H1 (cell line): ENCODE measurements around the gene ADD1. TPM values are rescaled to one million over a fixed set of nuclear protein-coding genes. Genes with fewer than 3 reads are reported as not detected.

Experiments
- CTCF ChIA-PET: fragments of 300-600 bp; sonication (Branson Sonifier 250); formaldehyde crosslinking; loops from one replicate; lab custom pipeline; 2021; ENCODE audit not compliant: partially characterized antibody; lab: Charles Lee
- POLR2A ChIA-PET: fragments of 300-600 bp; sonication (Branson Sonifier 250); formaldehyde crosslinking; loops from one replicate; lab custom pipeline; 2021; ENCODE audit warnings: inconsistent platforms; ENCODE audit not compliant: partially characterized antibody; lab: Charles Lee
- DNase-seq, 2 experiments: peaks; one replicate each; pipeline versions ENCODE4 v3.0.0 to v3.0.0-alpha.2; 2010 to 2022; ENCODE audit warnings: low spot score in 2 of 2, low read depth in 1 of 2, mixed read lengths in 1 of 2
- FAIRE-seq: peaks from 2 replicates; lab custom pipeline; 2011; peaks lifted over from hg19 to GRCh38; lab: Jason Lieb, UNC
- H2AFZ ChIP-seq: 2 replicates; pipeline ENCODE4 v1.8.1; 2012; ENCODE audit warnings: low read length, inconsistent platforms
- H2AK5ac ChIP-seq: 2 replicates; pipeline ENCODE4 v1.6.1; 2013; ENCODE audit warnings: low read depth, low read length
- H2BK120ac ChIP-seq: replicated peaks from 2 replicates; pipeline ENCODE3; 2013; ENCODE audit warnings: low read depth, low read length, inconsistent platforms
- H2BK12ac ChIP-seq: 2 replicates; pipeline ENCODE4 v1.6.1; 2013; ENCODE audit warnings: low read depth, low read length
- H2BK15ac ChIP-seq: 2 replicates; pipeline ENCODE4 v1.6.1; 2013; ENCODE audit warnings: low read length
- H2BK20ac ChIP-seq: 2 replicates; pipeline ENCODE4 v1.6.1; 2013; ENCODE audit warnings: low read length
- H2BK5ac ChIP-seq: 2 replicates; pipeline ENCODE4 v1.6.1; 2013; ENCODE audit warnings: low read depth, low read length
- H3K14ac ChIP-seq: 2 replicates; pipeline ENCODE4 v1.6.1; 2013; ENCODE audit warnings: inconsistent platforms; ENCODE audit not compliant: insufficient read length
- H3K18ac ChIP-seq: 2 replicates; pipeline ENCODE4 v1.6.1; 2013; ENCODE audit warnings: low read length; ENCODE audit errors: extremely low read depth
- H3K23ac ChIP-seq: 2 replicates; pipeline ENCODE4 v1.6.1; 2013; ENCODE audit warnings: inconsistent platforms; ENCODE audit not compliant: insufficient read length
- H3K23me2 ChIP-seq: 2 replicates; pipeline ENCODE4 v1.6.1; 2013; ENCODE audit warnings: low read depth, low read length
- H3K27ac ChIP-seq: 2 replicates; pipeline ENCODE4 v1.6.1; 2011; ENCODE audit warnings: low read depth, low read length, inconsistent platforms
- H3K27me3 ChIP-seq, 4 experiments: replicated peaks in 1 of 4; 1 replicate in 1 of 4; 2 replicates in 3 of 4; pipeline versions ENCODE4 v1.6.1 to v1.8.1; 2011 to 2013; ENCODE audit warnings: low read length in 3 of 4, mild to moderate bottlenecking in 3 of 4, inconsistent platforms in 2 of 4, mixed read lengths in 2 of 4, moderate library complexity in 1 of 4; ENCODE audit not compliant: control insufficient read depth in 3 of 4, insufficient read depth in 3 of 4; ENCODE audit errors: extremely low read depth in 1 of 4
- H3K36me3 ChIP-seq, 4 experiments: 2 replicates each; pipeline versions ENCODE4 v1.6.1 to v1.8.1; 2011 to 2013; ENCODE audit warnings: mild to moderate bottlenecking in 4 of 4, low read length in 3 of 4, moderate library complexity in 2 of 4, control low read depth in 1 of 4, inconsistent platforms in 1 of 4; ENCODE audit not compliant: insufficient read depth in 4 of 4, control insufficient read depth in 2 of 4
- H3K4ac ChIP-seq: replicated peaks from 2 replicates; pipeline ENCODE3; 2013; ENCODE audit warnings: low read length, low read depth, mixed read lengths, inconsistent platforms; ENCODE audit not compliant: insufficient read length
- H3K4me1 ChIP-seq, 4 experiments: replicated peaks in 1 of 4; 1 replicate in 1 of 4; 2 replicates in 3 of 4; pipeline versions ENCODE4 v1.6.1 to v1.8.1; 2011 to 2013; ENCODE audit warnings: low read length in 3 of 4, inconsistent platforms in 2 of 4, mixed read lengths in 1 of 4; ENCODE audit not compliant: insufficient read depth in 4 of 4, control insufficient read depth in 3 of 4
- H3K4me2 ChIP-seq, 2 experiments: 2 replicates each; pipeline versions ENCODE4 v1.6.1 to v1.8.1; 2011 to 2013; ENCODE audit warnings: low read depth in 2 of 2, low read length in 2 of 2, control low read depth in 1 of 2, inconsistent platforms in 1 of 2, mild to moderate bottlenecking in 1 of 2; ENCODE audit not compliant: insufficient read depth in 1 of 2
- H3K4me3 ChIP-seq, 4 experiments: fragments of 200-600, 300-600 bp in 1 of 4; sonication (generic), shearing (Covaris generic), sonication (Bioruptor Twin) in 1 of 4; 2 replicates each; pipeline versions ENCODE4 v1.5.1 to v1.8.1; 2011 to 2016; ENCODE audit warnings: low read length in 4 of 4, low read depth in 3 of 4, control low read depth in 2 of 4, inconsistent platforms in 2 of 4, mild to moderate bottlenecking in 2 of 4, mixed read lengths in 1 of 4, moderate library complexity in 1 of 4; ENCODE audit not compliant: insufficient read depth in 2 of 4; ENCODE audit errors: extremely low read depth in 1 of 4
- H3K56ac ChIP-seq: replicated peaks from 2 replicates; pipeline ENCODE3; 2013; ENCODE audit warnings: low read depth, mild to moderate bottlenecking, mixed read lengths, low read length, inconsistent platforms; ENCODE audit not compliant: insufficient read length
- H3K79me1 ChIP-seq: 2 replicates; pipeline ENCODE4 v1.6.1; 2013; ENCODE audit warnings: low read depth, low read length, control low read depth
- H3K79me2 ChIP-seq, 2 experiments: 2 replicates each; pipeline versions ENCODE4 v1.6.1 to v1.8.1; 2012 to 2013; ENCODE audit warnings: low read length in 2 of 2, mild to moderate bottlenecking in 2 of 2, inconsistent platforms in 1 of 2; ENCODE audit not compliant: insufficient read depth in 2 of 2, control insufficient read depth in 1 of 2
- H3K9ac ChIP-seq, 4 experiments: replicated peaks in 1 of 4; 1 replicate in 1 of 4; 2 replicates in 3 of 4; pipeline versions ENCODE4 v1.6.1 to v1.8.1; 2011 to 2013; ENCODE audit warnings: low read depth in 3 of 4, low read length in 3 of 4, control low read depth in 2 of 4, mild to moderate bottlenecking in 2 of 4, moderate library complexity in 2 of 4, inconsistent platforms in 1 of 4; ENCODE audit errors: extremely low read depth in 1 of 4
- H3K9me3 ChIP-seq, 2 experiments: 2 replicates each; pipeline versions ENCODE4 v1.6.1 to v1.8.1; 2012 to 2013; ENCODE audit warnings: mild to moderate bottlenecking in 2 of 2, moderate library complexity in 2 of 2, control low read depth in 1 of 2, inconsistent platforms in 1 of 2, low read depth in 1 of 2, low read length in 1 of 2, mixed read lengths in 1 of 2; ENCODE audit not compliant: insufficient read depth in 2 of 2
- H4K20me1 ChIP-seq, 2 experiments: replicated peaks in 1 of 2; 2 replicates each; pipeline versions ENCODE3 to v1.8.1; 2011 to 2013; ENCODE audit warnings: inconsistent platforms in 2 of 2, low read length in 2 of 2, mild to moderate bottlenecking in 1 of 2; ENCODE audit not compliant: insufficient read depth in 2 of 2, control insufficient read depth in 1 of 2
- H4K5ac ChIP-seq: 2 replicates; pipeline ENCODE4 v1.6.1; 2013; ENCODE audit warnings: low read length, low read depth, mixed read lengths, inconsistent platforms; ENCODE audit not compliant: insufficient read length
- H4K8ac ChIP-seq: 2 replicates; pipeline ENCODE4 v1.8.0; 2013; ENCODE audit warnings: mild to moderate bottlenecking, moderate library complexity, low read length, inconsistent platforms; ENCODE audit not compliant: insufficient read depth; ENCODE audit errors: extremely low read depth
- H4K91ac ChIP-seq: replicated peaks from 2 replicates; pipeline ENCODE3; 2013; ENCODE audit warnings: low read length, mixed read lengths, inconsistent platforms; ENCODE audit not compliant: insufficient read length
- ATF3 ChIP-seq: IDR thresholded peaks from 2 replicates; pipeline ENCODE4 v1.6.1; 2011; ENCODE audit warnings: low read depth, mild to moderate bottlenecking, low read length; ENCODE audit not compliant: insufficient read depth
- CHD2 ChIP-seq: IDR thresholded peaks from 2 replicates; pipeline ENCODE4 v1.6.1; 2012; ENCODE audit warnings: low read length, improper control_type of control experiment
- FOSL1 ChIP-seq: IDR thresholded peaks from 2 replicates; pipeline ENCODE4 v1.6.1; 2011; ENCODE audit warnings: mild to moderate bottlenecking, low read depth, low read length, moderate library complexity; ENCODE audit not compliant: insufficient read depth
- GTF2F1 ChIP-seq: IDR thresholded peaks from 2 replicates; pipeline ENCODE4 v1.6.1; 2012; ENCODE audit warnings: low read depth, low read length, improper control_type of control experiment, borderline replicate concordance
- RBBP5 ChIP-seq: IDR thresholded peaks from 2 replicates; pipeline ENCODE4 v1.7.1; 2012; ENCODE audit warnings: low read depth, mild to moderate bottlenecking, inconsistent platforms, low read length, moderate library complexity, borderline replicate concordance
- SIN3A ChIP-seq, 2 experiments: IDR thresholded peaks in 1 of 2; conservative IDR thresholded peaks in 1 of 2; 2 replicates each; pipeline ENCODE4 v1.6.1; 2011 to 2012; ENCODE audit warnings: low read length in 2 of 2, improper control_type of control experiment in 1 of 2, low read depth in 1 of 2, mild to moderate bottlenecking in 1 of 2
- TAF1 ChIP-seq: IDR thresholded peaks from 2 replicates; pipeline ENCODE4 v1.6.1; 2011; ENCODE audit warnings: mild to moderate bottlenecking, low read depth, low read length
- TCF12 ChIP-seq: IDR thresholded peaks from 2 replicates; pipeline ENCODE4 v1.6.1; 2011; ENCODE audit warnings: low read depth, mild to moderate bottlenecking, low read length
- TEAD4 ChIP-seq: IDR thresholded peaks from 2 replicates; pipeline ENCODE4 v1.6.1; 2012; ENCODE audit warnings: low read depth, low read length, inconsistent platforms, mixed read lengths
- WGBS, 2 experiments: shearing (Covaris generic) in 1 of 2; methylation state at CpG; one replicate each; pipeline versions ENCODE4 v1.1.6 to v1.1.7; 2013 to 2015; ENCODE audit warnings: low lambda C conversion rate in 2 of 2, mixed read lengths in 2 of 2, inconsistent platforms in 1 of 2, low coverage in 1 of 2, missing lambda C conversion rate in 1 of 2; ENCODE audit not compliant: insufficient replicate concordance in 2 of 2, insufficient coverage in 1 of 2, insufficient read length in 1 of 2; ENCODE audit errors: extremely low coverage in 1 of 2, missing lambda C conversion rate in 1 of 2; 5-methylcytosine and 5-hydroxymethylcytosine counted together
- polyA plus RNA-seq, 7 experiments: library from polyadenylated mRNA; depleted of rRNA in 3 of 7; stranded (reverse) in 5 of 7; unstranded in 2 of 7; fragments of >200 nt in 5 of 7; fragments of 200-250 nt in 2 of 7; gene quantifications; 1 replicate in 5 of 7; 2 replicates in 1 of 7; 4 replicates in 1 of 7; pipeline versions ENCODE4 v1.2.1 to v1.2.3, GENCODE V29; 2011 to 2013; ENCODE audit warnings: missing spikeins in 2 of 7, mixed read lengths in 2 of 7
- total RNA-seq: library from RNA; stranded (reverse); fragmentation: NEBNext Ultra II Directional; extraction: Animal tissue kit (Norgen Biotek cat#: 25700); gene quantifications from 2 replicates; pipeline ENCODE4 v1.2.1, GENCODE V29; 2021

ADD1 gene
- total and polyA plus RNA-seq, 2 of the 8 experiments (the other 6 are each of a cell fraction or from before 2014, with no cell fraction given), result 113 to 143 TPM

DNA sequence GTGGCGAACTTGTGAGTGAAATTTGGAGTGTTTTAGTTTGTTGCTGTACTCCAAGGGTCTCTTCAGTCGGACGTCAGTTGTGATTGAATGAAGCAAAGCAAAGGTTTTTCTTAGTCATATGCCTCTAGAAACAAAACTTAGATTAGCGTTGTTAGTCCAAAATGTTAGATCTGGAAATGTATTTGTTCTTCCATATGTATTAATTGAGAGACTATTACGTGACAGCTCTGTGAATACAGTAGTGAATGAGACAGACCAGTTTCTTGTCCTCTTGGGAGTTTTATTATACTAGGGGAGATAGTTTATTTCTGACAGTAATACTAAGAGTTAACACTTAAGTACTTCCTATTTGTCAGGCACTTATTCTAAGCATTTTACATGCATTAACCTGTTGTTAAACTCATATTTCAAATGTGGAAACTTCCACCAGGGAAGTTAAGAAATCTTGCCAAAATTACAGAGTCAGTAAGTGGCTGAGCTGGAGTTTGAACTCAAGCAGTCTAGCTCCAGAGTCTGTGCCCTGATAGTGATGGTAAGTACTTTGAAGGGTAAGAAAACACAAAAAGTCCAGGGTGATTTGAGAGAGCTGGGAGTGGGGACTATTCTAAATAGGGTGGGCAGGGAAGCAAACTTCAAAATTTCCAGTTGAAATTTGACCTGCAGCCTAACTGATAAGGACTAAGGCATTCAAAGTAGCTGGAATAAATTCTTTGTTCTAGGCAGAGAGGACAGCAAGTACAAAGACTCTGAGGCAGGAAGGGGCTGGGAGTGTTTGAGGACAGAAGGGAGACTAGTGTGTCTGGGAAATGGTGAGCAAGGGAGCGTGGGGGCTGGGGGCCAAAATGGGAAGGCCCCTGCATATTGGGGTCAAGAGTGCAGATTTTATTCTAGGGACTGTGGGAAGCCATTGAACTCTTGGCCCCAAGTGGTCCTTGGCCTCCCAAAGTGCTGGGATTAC lies 17.0 kb downstream of the ADD1 start:
- peaks cover 0 to 86% of the 10 kb centered on the region in 2 experiments; a peak in 3 of 4 replicates for H3K79me2 ChIP-seq
- peaks cover 0 to 5% of the 10 kb centered on the region in 2 experiments for H4K20me1 ChIP-seq
- peaks cover 6 to 20% (median 8%) of the 10 kb centered on the region in 4 experiments; a peak in 5 of 7 replicates for H3K4me1 ChIP-seq
- ChIA-PET CTCF (interaction anchor here (1.1 to 3.8 kb wide), 7 partner anchors 11 to 97 kb away, joined by 3 to 19 read pairs (median 5); no protein-coding TSS in a partner anchor), POLR2A (interaction anchor here (1.1 to 1.9 kb wide), 3 partner anchors 13 to 94 kb away, joined by 3 to 6 read pairs (median 4); no protein-coding TSS in a partner anchor)
- H3K56ac ChIP-seq, result no peak overlapping the region
- H4K8ac ChIP-seq, result no peak overlapping the region
- peak overlapping the region in 1 of 2 experiments; percentile 55; a peak in 3 of 4 replicates for H3K4me2 ChIP-seq
- no peaks in the 10 kb centered on the region for H3K23me2 ChIP-seq
- H4K91ac ChIP-seq, result no peak overlapping the region
- H3K18ac ChIP-seq, result 0 out of 2 replicates have a peak overlapping the region, but pooled peaks have one; percentile 5
- H3K27me3 ChIP-seq, result no peaks in the 10 kb centered on the region
- no peak for FAIRE-seq
- H3K36me3 ChIP-seq, result no peaks in the 10 kb centered on the region
- H3K4ac ChIP-seq, result no peak overlapping the region
- peak in 1 of 2 experiments; percentile 42 for DNase-seq
- H3K14ac ChIP-seq, result no peak overlapping the region
- no peak overlapping the region for H2BK5ac ChIP-seq
- no peak overlapping the region for H2BK15ac ChIP-seq
- H2BK120ac ChIP-seq, result no peak overlapping the region
- no peak overlapping the region for H2AK5ac ChIP-seq
- no peak overlapping the region for H3K4me3 ChIP-seq
- H3K9me3 ChIP-seq, result no peaks in the 10 kb centered on the region
- WGBS, 2 experiments, result 70% methylated on average over 6 of the region's 6 CpGs; no CpG with 5 or more reads in 1 of the 2 experiments
- no peak overlapping the region for H2AFZ ChIP-seq
- peak overlapping the region; percentile 6 for H4K5ac ChIP-seq
- no peak for TF ChIP-seq GTF2F1
- TF ChIP-seq FOSL1, result no peak
- no peak for TF ChIP-seq ATF3
- no peak for TF ChIP-seq CHD2
- no peak for TF ChIP-seq TEAD4
- TF ChIP-seq RBBP5, result no peak
- no peak for TF ChIP-seq TAF1
- no peak for TF ChIP-seq TCF12
- no peak for TF ChIP-seq SIN3A (conservative IDR thresholded peaks at IDR 0.05 in 1 of 2, IDR thresholded peaks at IDR 0.05 in 1 of 2; ENCODE audit: low read depth in 1 of 2, low read length in 2 of 2)
- H2BK12ac ChIP-seq, result no peak overlapping the region
- H3K9ac ChIP-seq, result no peak overlapping the region
- no peak overlapping the region for H2BK20ac ChIP-seq
- H3K23ac ChIP-seq, result no peak overlapping the region
- no peak overlapping the region for H3K27ac ChIP-seq
- peaks cover 3% of the 10 kb centered on the region; the same call in 1 of the 2 replicates for H3K79me1 ChIP-seq
